ENCODE measurements around the gene EPHA5. TPM values are rescaled to one million over a fixed set of nuclear protein-coding genes. Genes with fewer than 3 reads are reported as not detected.

Gene EPHA5
- polyA plus RNA-seq, 1 donor, result 0.60 TPM

GRCh38 chr4:65624651-65625050 lies 45.6 kb downstream of the EPHA5 start:
- no peak for DNase-seq

- no peak for DNase-seq
These were observed 46.8 kb downstream of the EPHA5 start for GRCh38 chr4:65623506-65623905.

GRCh38 chr4:65617416-65617815 lies 52.9 kb downstream of the EPHA5 start:
- DNase-seq, result no peak

- no peak for DNase-seq
These were observed 65.8 kb downstream of the EPHA5 start for GRCh38 chr4:65604515-65604914.

GRCh38 chr4:65600656-65601055 lies 69.6 kb downstream of the EPHA5 start:
- DNase-seq, result peak; percentile 26

GRCh38 chr4:65599340-65599739 lies 70.9 kb downstream of the EPHA5 start:
- DNase-seq, result no peak

- no peak for DNase-seq
These were observed 72.6 kb downstream of the EPHA5 start for GRCh38 chr4:65597697-65598096.

GRCh38 chr4:65592089-65592488 lies 78.2 kb downstream of the EPHA5 start:
- DNase-seq, result no peak

- DNase-seq, result no peak
These were observed 80.4 kb downstream of the EPHA5 start for GRCh38 chr4:65589921-65590320.

- DNase-seq, result no peak
These were observed 81.0 kb downstream of the EPHA5 start for GRCh38 chr4:65589331-65589730.

- DNase-seq, result no peak
These were observed 89.7 kb downstream of the EPHA5 start for GRCh38 chr4:65580551-65580950.

GRCh38 chr4:65566473-65566872 lies 103.8 kb downstream of the EPHA5 start:
- DNase-seq, result no peak

- no peak for DNase-seq
These were observed 109.1 kb downstream of the EPHA5 start for GRCh38 chr4:65561164-65561563.

GRCh38 chr4:65559270-65559669 lies 111.0 kb downstream of the EPHA5 start:
- DNase-seq, result no peak

GRCh38 chr4:65552057-65552456 lies 118.2 kb downstream of the EPHA5 start:
- DNase-seq, result no peak

- DNase-seq, result no peak
These were observed 119.8 kb downstream of the EPHA5 start for GRCh38 chr4:65550500-65550899.

GRCh38 chr4:65546882-65547416 lies 123.3 kb downstream of the EPHA5 start:
- DNase-seq, result no peak

GRCh38 chr4:65538571-65538970 lies 131.7 kb downstream of the EPHA5 start:
- no peak for DNase-seq

GRCh38 chr4:65535113-65535512 lies 135.2 kb downstream of the EPHA5 start:
- no peak for DNase-seq

- DNase-seq, result no peak
These were observed 148.6 kb downstream of the EPHA5 start for GRCh38 chr4:65521666-65522065.

GRCh38 chr4:65515646-65516045 lies 154.6 kb downstream of the EPHA5 start:
- DNase-seq, result no peak

- DNase-seq, result no peak
These were observed 159.3 kb downstream of the EPHA5 start for GRCh38 chr4:65510976-65511375.

GRCh38 chr4:65508168-65508567 lies 162.1 kb downstream of the EPHA5 start:
- DNase-seq, result no peak

GRCh38 chr4:65502131-65502701 lies 168.1 kb downstream of the EPHA5 start:
- DNase-seq, result no peak

GRCh38 chr4:65498606-65499005 lies 171.7 kb downstream of the EPHA5 start:
- DNase-seq, result no peak

Data from left kidney (tissue), 2 donors.